Thoracic aorta (tissue), 2 donors: ENCODE measurements around the gene RNF4. TPM values are rescaled to one million over a fixed set of nuclear protein-coding genes. Genes with fewer than 3 reads are reported as not detected.

Experiments
- ATAC-seq: fragments of 150-250 bp; one replicate; pipeline ENCODE4 v1.8.0; 2017; ENCODE audit warnings: low read depth; ENCODE audit not compliant: insufficient number of reproducible peaks, low FRiP score
- DNase-seq: peaks from one replicate; pipeline ENCODE4 v3.0.0-alpha.2; 2020; ENCODE audit warnings: low spot score
- H3K27ac ChIP-seq, 2 donors: fragments of 200-600 bp; sonication (generic); 1 replicate in 1 of 2; 2 replicates in 1 of 2; pipeline ENCODE4 v1.5.1; 2016; ENCODE audit warnings: mild to moderate bottlenecking in 2 of 2, moderate library complexity in 2 of 2
- H3K27me3 ChIP-seq: fragments of 200-600 bp; sonication (generic); replicated peaks from 2 replicates; pipeline ENCODE4 v1.6.0; 2016; ENCODE audit warnings: mild to moderate bottlenecking; ENCODE audit not compliant: insufficient read depth
- H3K36me3 ChIP-seq: fragments of 200-600 bp; sonication (generic); one replicate; pipeline ENCODE4 v1.5.1; 2016
- H3K4me1 ChIP-seq, 2 donors: fragments of 200-600 bp; sonication (generic); 1 replicate in 1 of 2; 2 replicates in 1 of 2; pipeline versions ENCODE4 v1.5.1 to v1.6.0; 2016; ENCODE audit warnings: low read depth in 2 of 2, mild to moderate bottlenecking in 1 of 2; ENCODE audit not compliant: control insufficient read depth in 1 of 2
- H3K4me3 ChIP-seq: fragments of 200-600 bp; sonication (generic); 2 replicates; pipeline ENCODE4 v1.5.1; 2016; ENCODE audit warnings: mild to moderate bottlenecking
- H3K9me3 ChIP-seq: fragments of 200-600 bp; sonication (generic); 2 replicates; pipeline ENCODE4 v1.5.1; 2016
- total RNA-seq, 2 donors: library from RNA; depleted of rRNA; stranded (reverse); fragments of >200 nt; gene quantifications; one replicate each; pipeline versions ENCODE4 v1.1.0 to v1.2.3, GENCODE V29; 2016
- TF ChIP-seq, protein P1 (sequence below): fragments of 200-600 bp; sonication (generic); IDR thresholded peaks from one replicate; pipeline ENCODE4 v1.5.1; 2019; ENCODE audit warnings: antibody characterized with exemption

The RNF4 gene
- total RNA-seq, 2 donors from 2014 or later, result 29.8 to 83.1 TPM

DNA sequence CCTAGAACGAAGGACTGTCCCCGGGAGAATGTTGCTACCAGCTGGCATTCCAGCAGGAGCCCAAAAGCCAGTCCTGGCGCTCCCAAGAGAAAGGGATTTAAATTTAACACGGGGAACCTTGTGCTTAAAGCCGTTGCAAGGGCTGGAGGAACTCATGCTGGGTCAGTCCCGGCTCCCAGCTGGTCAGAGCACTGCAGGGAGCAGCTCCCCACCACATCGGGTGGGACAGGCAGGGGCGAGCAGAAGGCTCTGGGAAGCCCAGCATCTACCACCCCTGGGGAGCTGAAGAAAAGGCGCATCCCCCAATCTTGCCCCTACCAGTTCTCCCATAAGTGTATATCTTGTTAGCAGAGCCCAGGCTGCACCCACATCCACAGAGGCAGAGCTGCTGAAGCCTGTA lies 34.5 kb upstream of the RNF4 start:
- no peak for DNase-seq
- no peaks in the 10 kb centered on the region for H3K27me3 ChIP-seq
- H3K4me1 ChIP-seq, result no peaks in the 10 kb centered on the region
- TF ChIP-seq, protein P1, sequence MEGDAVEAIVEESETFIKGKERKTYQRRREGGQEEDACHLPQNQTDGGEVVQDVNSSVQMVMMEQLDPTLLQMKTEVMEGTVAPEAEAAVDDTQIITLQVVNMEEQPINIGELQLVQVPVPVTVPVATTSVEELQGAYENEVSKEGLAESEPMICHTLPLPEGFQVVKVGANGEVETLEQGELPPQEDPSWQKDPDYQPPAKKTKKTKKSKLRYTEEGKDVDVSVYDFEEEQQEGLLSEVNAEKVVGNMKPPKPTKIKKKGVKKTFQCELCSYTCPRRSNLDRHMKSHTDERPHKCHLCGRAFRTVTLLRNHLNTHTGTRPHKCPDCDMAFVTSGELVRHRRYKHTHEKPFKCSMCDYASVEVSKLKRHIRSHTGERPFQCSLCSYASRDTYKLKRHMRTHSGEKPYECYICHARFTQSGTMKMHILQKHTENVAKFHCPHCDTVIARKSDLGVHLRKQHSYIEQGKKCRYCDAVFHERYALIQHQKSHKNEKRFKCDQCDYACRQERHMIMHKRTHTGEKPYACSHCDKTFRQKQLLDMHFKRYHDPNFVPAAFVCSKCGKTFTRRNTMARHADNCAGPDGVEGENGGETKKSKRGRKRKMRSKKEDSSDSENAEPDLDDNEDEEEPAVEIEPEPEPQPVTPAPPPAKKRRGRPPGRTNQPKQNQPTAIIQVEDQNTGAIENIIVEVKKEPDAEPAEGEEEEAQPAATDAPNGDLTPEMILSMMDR, result no peak
- no peaks in the 10 kb centered on the region for H3K9me3 ChIP-seq
- H3K36me3 ChIP-seq, result no peaks in the 10 kb centered on the region
- H3K4me3 ChIP-seq, result no peak overlapping the region
- H3K27ac ChIP-seq, result no peak overlapping the region
- ATAC-seq, result no peak

DNA sequence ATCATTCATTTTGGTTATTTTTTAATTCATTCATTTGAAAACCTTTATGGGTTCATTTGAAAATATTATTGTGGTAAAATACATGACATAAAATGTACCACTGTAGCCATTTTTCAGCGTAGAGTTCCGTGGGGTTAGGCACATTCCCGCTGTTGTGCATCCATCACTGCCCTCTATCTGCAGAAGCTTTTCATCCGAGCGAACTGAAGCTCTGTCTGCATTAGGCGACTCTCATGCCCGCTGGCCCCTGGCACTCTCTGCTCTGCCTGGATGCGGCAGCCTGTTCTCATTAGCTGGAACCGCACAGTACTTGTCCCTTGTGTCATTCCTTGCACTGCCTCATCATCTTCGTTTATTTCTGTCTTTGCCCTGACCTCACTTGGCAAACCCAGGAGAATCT lies 32.6 kb upstream of the RNF4 start:
- ATAC-seq (no peak), DNase-seq (no peak)
- TF ChIP-seq, protein P1, result no peak
- H3K36me3 ChIP-seq, result no peaks in the 10 kb centered on the region
- no peak overlapping the region for H3K4me3 ChIP-seq
- no peaks in the 10 kb centered on the region for H3K4me1 ChIP-seq
- H3K27me3 ChIP-seq, result no peaks in the 10 kb centered on the region
- H3K9me3 ChIP-seq, result no peaks in the 10 kb centered on the region
- H3K27ac ChIP-seq, result no peak overlapping the region

DNA sequence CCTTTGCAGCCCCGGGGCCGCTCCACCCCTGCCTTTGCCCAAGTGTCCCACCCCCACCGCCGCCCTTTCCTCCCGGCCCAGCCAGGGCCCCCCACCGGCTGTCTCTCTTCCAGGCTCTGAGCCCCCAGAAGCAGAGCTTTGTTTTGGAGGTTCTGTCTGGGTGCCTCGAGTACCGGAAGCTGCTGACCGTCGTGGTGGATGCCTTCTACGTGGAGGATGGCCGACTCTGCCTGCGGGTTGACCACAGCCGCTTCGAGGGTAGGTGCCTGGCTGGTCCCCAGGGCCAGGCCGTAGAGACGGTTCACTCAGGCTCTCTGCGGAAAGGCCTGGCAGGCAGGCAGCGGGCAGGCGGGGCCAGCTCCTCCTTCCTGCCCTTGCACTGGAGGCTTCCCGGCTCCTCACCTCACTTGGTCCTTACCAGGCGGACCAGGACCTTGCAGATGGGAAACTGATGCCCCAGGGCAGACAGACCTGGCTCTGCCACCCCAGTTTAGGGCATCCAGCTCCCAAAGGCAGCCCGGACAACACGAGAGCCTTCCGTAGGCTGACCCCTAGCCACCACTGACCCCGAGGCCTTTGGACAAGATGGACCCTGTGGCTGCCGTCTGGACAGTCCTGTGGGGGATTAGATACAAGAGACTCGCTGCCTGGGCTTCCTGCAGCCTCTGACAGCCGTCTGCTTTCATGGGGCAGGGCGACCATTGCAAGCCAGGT lies 32.0 kb upstream of the RNF4 start:
- H3K9me3 ChIP-seq, result no peaks in the 10 kb centered on the region
- no peak overlapping the region for H3K27ac ChIP-seq
- no peaks in the 10 kb centered on the region for H3K27me3 ChIP-seq
- ATAC-seq (no peak), DNase-seq (no peak)
- H3K36me3 ChIP-seq, result no peaks in the 10 kb centered on the region
- H3K4me3 ChIP-seq, result no peak overlapping the region
- H3K4me1 ChIP-seq, result no peaks in the 10 kb centered on the region
- TF ChIP-seq, protein P1, result no peak

DNA sequence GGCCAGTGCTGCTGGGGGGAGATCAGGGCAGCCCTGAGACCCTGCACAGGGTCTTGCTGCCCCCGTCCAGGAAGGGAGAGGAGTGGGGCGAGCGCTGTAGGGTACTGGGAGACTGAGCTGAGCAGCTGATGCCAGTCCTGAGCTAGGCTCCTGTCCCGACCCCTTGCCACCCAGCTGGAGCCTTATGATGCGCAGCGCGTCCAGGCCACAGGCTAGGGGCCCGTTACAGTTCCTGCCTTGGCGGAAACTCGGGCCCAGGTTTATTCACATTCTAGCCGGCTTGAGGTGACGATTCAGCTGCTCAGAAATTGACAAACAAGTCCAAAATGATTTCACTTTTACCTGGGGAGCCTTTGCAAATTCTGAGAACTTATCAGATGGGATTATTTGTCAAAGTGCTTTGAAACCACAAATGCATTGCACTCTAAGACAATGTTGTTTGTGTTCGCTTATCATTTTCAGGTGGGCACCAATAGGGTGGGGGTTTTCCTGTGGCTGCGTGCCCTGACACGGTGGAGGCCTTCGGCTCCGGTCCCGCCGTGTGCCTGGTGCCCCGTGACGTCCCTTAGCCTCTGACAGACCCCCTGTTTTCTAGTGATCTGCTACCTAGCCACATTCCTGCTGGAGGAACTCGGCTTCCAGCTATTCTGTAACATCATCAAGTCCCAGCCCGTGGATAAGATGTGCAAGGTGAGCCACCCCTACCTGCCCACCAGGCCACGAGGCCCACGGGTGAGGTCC lies 31.3 kb upstream of the RNF4 start:
- Histone ChIP-seq H3K27ac (no peak overlapping the region), H3K27me3 (no peaks in the 10 kb centered on the region), H3K4me1 (no peaks in the 10 kb centered on the region), H3K36me3 (no peaks in the 10 kb centered on the region), H3K4me3 (no peak overlapping the region), H3K9me3 (no peaks in the 10 kb centered on the region)
- TF ChIP-seq, protein P1, result no peak
- no peak for DNase-seq
- no peak for ATAC-seq

DNA sequence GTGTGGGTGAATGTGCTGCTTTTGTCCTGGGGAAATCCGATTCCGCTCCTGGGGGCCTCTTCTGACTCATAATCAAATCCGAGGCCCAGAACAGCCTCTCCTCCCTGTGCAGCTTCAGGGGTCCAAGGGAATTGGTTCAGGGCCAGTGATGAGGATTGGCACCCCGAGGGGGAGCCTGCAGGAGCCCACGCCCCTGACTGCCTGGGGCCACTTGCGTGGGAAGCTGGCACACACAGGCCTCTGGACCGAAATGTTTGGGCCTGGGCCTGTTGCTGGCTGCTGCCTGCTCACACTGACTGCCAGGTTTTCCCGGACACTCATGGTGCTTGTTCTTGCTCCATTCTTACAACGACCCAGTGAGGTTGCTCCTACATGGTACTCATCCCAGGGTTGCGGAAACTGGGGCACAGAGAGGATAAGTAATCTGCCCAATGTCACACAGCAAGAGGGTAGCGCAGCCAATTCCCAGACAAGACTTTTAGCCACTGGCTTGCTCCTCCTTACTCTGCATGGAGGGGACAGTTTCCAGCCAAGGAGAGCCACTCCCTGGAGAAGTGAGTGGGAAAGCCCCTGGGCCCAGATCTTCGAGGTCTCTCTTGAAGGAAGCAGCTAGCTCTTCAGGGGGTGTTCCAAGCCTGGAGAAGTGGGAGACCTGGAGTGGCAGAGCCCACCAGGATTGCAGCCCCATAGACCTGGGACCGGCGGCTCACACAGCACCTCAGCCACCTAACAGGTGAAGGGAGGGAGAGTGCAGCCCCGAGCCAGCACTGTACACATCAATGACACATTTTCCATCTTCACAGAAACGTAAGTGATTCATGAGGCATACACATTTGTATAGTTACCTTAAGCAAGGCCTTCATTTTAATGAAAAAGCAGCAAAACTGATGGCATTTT lies 29.8 kb upstream of the RNF4 start:
- Histone ChIP-seq H3K4me3 (no peak overlapping the region), H3K36me3 (no peaks in the 10 kb centered on the region), H3K4me1 (no peaks in the 10 kb centered on the region), H3K9me3 (no peaks in the 10 kb centered on the region), H3K27me3 (no peaks in the 10 kb centered on the region), H3K27ac (no peak overlapping the region)
- TF ChIP-seq, protein P1, result no peak
- DNase-seq (no peak), ATAC-seq (no peak)
